GM23248 (cell line): ENCODE results near the gene OTOP3. TPM values are rescaled to one million over a fixed set of nuclear protein-coding genes. Genes with fewer than 3 reads are reported as not detected.

Source experiments
- DNase-seq: peaks from one replicate; pipeline ENCODE4 v3.0.0-alpha.2; 2015
- H2AFZ ChIP-seq: fragments of 200-600 bp; sonication (generic); 2 replicates; pipeline ENCODE4 v1.6.1; 2016; ENCODE audit warnings: antibody characterized with exemption
- H3F3A ChIP-seq: fragments of 200-600 bp; sonication (generic); 2 replicates; pipeline ENCODE4 v1.6.1; 2016; ENCODE audit warnings: mild to moderate bottlenecking, antibody characterized with exemption, mixed run types; ENCODE audit not compliant: insufficient read depth
- H3K27ac ChIP-seq: fragments of 200-600 bp; sonication (generic); 2 replicates; pipeline ENCODE4 v1.5.1; 2016; ENCODE audit warnings: mild to moderate bottlenecking
- H3K27me3 ChIP-seq: fragments of 200-600 bp; sonication (generic); replicated peaks from 2 replicates; pipeline ENCODE4 v1.6.1; 2016; ENCODE audit warnings: mild to moderate bottlenecking; ENCODE audit not compliant: insufficient read depth
- H3K36me3 ChIP-seq: fragments of 200-600 bp; sonication (generic); 2 replicates; pipeline ENCODE4 v1.6.1; 2016; ENCODE audit warnings: low read depth, mild to moderate bottlenecking
- H3K4me1 ChIP-seq: fragments of 200-600 bp; sonication (generic); 2 replicates; pipeline ENCODE4 v1.6.1; 2016; ENCODE audit warnings: mild to moderate bottlenecking; ENCODE audit not compliant: insufficient read depth
- H3K4me2 ChIP-seq: fragments of 200-600 bp; sonication (generic); one replicate; pipeline ENCODE4 v1.6.1; 2016; ENCODE audit warnings: mild to moderate bottlenecking; ENCODE audit not compliant: unreplicated experiment
- H3K4me3 ChIP-seq: fragments of 200-600 bp; sonication (generic); 2 replicates; pipeline ENCODE4 v1.5.1; 2016; ENCODE audit warnings: mild to moderate bottlenecking
- H3K79me2 ChIP-seq: fragments of 200-600 bp; sonication (generic); 2 replicates; pipeline ENCODE4 v1.6.1; 2016; ENCODE audit warnings: mild to moderate bottlenecking; ENCODE audit not compliant: insufficient read depth
- H3K9ac ChIP-seq: fragments of 200-600 bp; sonication (generic); 2 replicates; pipeline ENCODE4 v1.6.1; 2016; ENCODE audit warnings: mild to moderate bottlenecking
- H3K9me2 ChIP-seq: fragments of 200-600 bp; sonication (generic); 2 replicates; pipeline ENCODE4 v1.6.1; 2016; ENCODE audit warnings: mixed run types, mild to moderate bottlenecking, moderate library complexity; ENCODE audit not compliant: insufficient read depth
- H3K9me3 ChIP-seq: fragments of 200-600 bp; sonication (generic); one replicate; pipeline ENCODE4 v1.6.1; 2017; ENCODE audit warnings: low read depth
- H4K20me1 ChIP-seq: fragments of 200-600 bp; sonication (generic); 2 replicates; pipeline ENCODE4 v1.6.0; 2016; ENCODE audit not compliant: insufficient read depth
- EZH2 ChIP-seq: fragments of 200-600 bp; sonication (generic); IDR thresholded peaks from 2 replicates; pipeline ENCODE4 v1.6.1; 2018; ENCODE audit warnings: antibody characterized with exemption, mild to moderate bottlenecking; ENCODE audit not compliant: insufficient read depth, poor library complexity, severe bottlenecking
- EZH2phosphoT487 ChIP-seq: fragments of 200-600 bp; sonication (generic); IDR thresholded peaks from 2 replicates; pipeline ENCODE4 v1.6.1; 2018; ENCODE audit warnings: antibody characterized with exemption, moderate library complexity, mild to moderate bottlenecking, low read depth; ENCODE audit not compliant: insufficient read depth
- WGBS, 2 experiments: methylation state at CpG; one replicate each; pipeline ENCODE4 v1.1.6; 2015 to 2017; ENCODE audit warnings: low lambda C conversion rate in 2 of 2, low coverage in 1 of 2; ENCODE audit errors: missing lambda C conversion rate in 2 of 2; 5-methylcytosine and 5-hydroxymethylcytosine counted together
- in situ Hi-C: fragments of 300-500 bp; cut with MboI; formaldehyde crosslinking; loops from 2 replicates; pipeline ENCODE4 v1.15.0; 2020
- polyA plus RNA-seq: library from polyadenylated mRNA; unstranded; fragments of >200 nt; fragmentation: Nextera tagmentation; extraction: Ambion mirVana; gene quantifications from 2 replicates; pipeline ENCODE4 v1.2.1, GENCODE V29; 2016
- total RNA-seq: library from RNA; depleted of rRNA; stranded (reverse); fragments of >200 nt; shearing (Covaris generic); gene quantifications from 2 replicates; pipeline ENCODE4 v1.2.3, GENCODE V29; 2014

OTOP3 gene
- total and polyA plus RNA-seq, 2 experiments from 2014 or later = not detected

GRCh38 chr17:74951065-74951464 lies 15.4 kb downstream of the OTOP3 start:
- TF ChIP-seq EZH2phosphoT487 = no peak
- TF ChIP-seq EZH2 = no peak
- Histone ChIP-seq H3K36me3 (no peaks in the 10 kb centered on the region), H2AFZ (no peak overlapping the region), H3K9ac (no peak overlapping the region), H4K20me1 (no peaks in the 10 kb centered on the region), H3F3A (no peaks in the 10 kb centered on the region), H3K4me3 (no peak overlapping the region), H3K79me2 (no peaks in the 10 kb centered on the region), H3K4me2 (no peak overlapping the region), H3K27ac (no peak overlapping the region), H3K9me3 (no peaks in the 10 kb centered on the region), H3K9me2 (no peaks in the 10 kb centered on the region), H3K27me3 (peaks cover 14% of the 10 kb centered on the region; the same call in 1 of the 2 replicates), H3K4me1 (no peaks in the 10 kb centered on the region)
- 36 to 46% methylated on average over 3 of the region's 3 CpGs for whole genome bisulfite sequencing, 2 experiments
- DNase-seq = no peak
- in situ Hi-C loops = no loop called here

DNA sequence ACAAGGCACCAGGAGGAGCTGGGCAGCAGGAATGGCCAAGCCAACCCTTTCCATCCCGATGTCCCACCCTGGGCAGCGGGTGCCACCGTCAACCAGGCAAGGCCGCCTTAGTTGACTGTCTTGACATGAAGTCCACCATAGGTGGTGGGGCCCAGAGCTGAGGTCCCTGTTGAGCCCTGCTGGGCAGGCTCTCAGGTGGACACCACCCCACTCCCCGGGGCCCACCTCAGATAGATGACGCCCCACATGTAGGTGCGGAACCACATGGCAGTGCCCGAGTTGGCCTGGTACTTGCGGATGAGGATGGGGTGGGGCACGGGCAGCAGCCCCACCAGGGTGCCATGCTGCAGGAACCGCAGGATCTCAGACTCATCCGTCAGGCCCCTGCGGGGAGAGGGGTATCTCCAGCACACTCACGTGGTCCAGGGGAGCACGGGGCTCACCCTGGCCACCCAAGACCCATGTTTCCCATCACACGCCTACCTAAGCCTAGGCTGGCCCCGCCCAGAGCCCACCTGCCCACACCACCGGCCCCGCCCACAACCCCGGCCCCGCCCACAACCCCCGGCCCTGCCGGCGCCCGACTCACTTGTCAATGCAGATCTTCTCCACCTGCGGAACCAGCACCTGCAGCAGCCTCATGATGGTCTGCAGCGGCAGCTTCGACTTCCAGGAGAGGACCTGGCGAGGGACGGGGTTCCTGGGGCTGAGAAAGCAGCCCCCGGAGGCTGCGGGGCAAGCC lies 16.2 kb downstream of the OTOP3 start:
- H3K79me2 ChIP-seq = no peaks in the 10 kb centered on the region
- WGBS, 2 experiments = 55 to 79% methylated on average over 16 to 32 of the region's 32 CpGs
- no peak overlapping the region for H3K4me2 ChIP-seq
- H3K36me3 ChIP-seq = no peaks in the 10 kb centered on the region
- in situ Hi-C loops = no loop called here
- H3K9ac ChIP-seq = no peak overlapping the region
- no peak overlapping the region for H2AFZ ChIP-seq
- H3K4me1 ChIP-seq = no peaks in the 10 kb centered on the region
- DNase-seq = no peak
- H3F3A ChIP-seq = no peaks in the 10 kb centered on the region
- no peak for TF ChIP-seq EZH2phosphoT487
- no peak for TF ChIP-seq EZH2
- peaks cover 12% of the 10 kb centered on the region; the same call in 1 of the 2 replicates for H3K27me3 ChIP-seq
- no peaks in the 10 kb centered on the region for H4K20me1 ChIP-seq
- H3K4me3 ChIP-seq = no peak overlapping the region
- H3K27ac ChIP-seq = no peak overlapping the region
- H3K9me2 ChIP-seq = no peaks in the 10 kb centered on the region
- no peaks in the 10 kb centered on the region for H3K9me3 ChIP-seq

DNA sequence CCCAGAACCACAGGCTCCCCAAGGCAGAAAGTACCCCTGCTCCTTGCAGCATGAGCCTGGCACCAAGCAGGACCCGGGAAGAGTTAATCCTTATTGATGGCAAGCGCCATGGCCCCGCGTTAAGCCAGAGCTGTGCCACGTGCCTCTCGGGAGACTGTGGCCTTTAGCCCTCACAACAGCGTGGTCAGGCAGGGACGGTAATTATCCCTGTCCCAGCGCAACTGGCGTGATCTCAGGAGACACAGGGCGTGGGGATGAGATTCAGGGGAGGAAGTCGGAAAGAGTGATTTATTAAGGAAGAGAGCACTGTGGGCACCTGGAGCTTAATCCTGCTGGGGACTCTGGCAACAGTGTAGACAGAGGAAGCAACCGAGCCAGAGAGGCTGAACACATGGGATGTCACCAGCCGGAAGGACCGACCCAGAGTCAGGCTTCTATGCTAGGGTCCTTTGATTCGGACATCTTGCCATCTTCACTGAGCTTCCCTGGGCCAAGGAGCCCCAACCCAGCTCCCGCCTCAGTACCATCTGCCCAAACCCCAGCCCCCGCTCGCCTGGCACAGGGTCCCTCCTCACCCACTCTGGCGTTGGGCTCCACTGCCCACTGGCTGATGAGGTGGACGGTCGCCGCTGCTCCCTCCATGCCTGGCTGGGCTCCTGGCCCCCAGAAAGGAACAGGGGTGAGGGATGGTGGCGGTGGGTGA lies 16.9 kb downstream of the OTOP3 start:
- H3K4me1 ChIP-seq = no peaks in the 10 kb centered on the region
- DNase-seq = no peak
- H3F3A ChIP-seq = no peaks in the 10 kb centered on the region
- H3K4me2 ChIP-seq = no peak overlapping the region
- no peak overlapping the region for H3K9ac ChIP-seq
- H3K9me3 ChIP-seq = no peaks in the 10 kb centered on the region
- 47 to 49% methylated on average over 24 of the region's 24 CpGs for WGBS, 2 experiments
- no peaks in the 10 kb centered on the region for H3K79me2 ChIP-seq
- no peaks in the 10 kb centered on the region for H4K20me1 ChIP-seq
- H3K27ac ChIP-seq = no peak overlapping the region
- H3K36me3 ChIP-seq = no peaks in the 10 kb centered on the region
- peaks cover 12% of the 10 kb centered on the region; the same call in 1 of the 2 replicates for H3K27me3 ChIP-seq
- in situ Hi-C loops = no loop called here
- H3K4me3 ChIP-seq = no peak overlapping the region
- TF ChIP-seq EZH2 (no peak), EZH2phosphoT487 (no peak)
- H2AFZ ChIP-seq = no peak overlapping the region
- H3K9me2 ChIP-seq = no peaks in the 10 kb centered on the region

DNA sequence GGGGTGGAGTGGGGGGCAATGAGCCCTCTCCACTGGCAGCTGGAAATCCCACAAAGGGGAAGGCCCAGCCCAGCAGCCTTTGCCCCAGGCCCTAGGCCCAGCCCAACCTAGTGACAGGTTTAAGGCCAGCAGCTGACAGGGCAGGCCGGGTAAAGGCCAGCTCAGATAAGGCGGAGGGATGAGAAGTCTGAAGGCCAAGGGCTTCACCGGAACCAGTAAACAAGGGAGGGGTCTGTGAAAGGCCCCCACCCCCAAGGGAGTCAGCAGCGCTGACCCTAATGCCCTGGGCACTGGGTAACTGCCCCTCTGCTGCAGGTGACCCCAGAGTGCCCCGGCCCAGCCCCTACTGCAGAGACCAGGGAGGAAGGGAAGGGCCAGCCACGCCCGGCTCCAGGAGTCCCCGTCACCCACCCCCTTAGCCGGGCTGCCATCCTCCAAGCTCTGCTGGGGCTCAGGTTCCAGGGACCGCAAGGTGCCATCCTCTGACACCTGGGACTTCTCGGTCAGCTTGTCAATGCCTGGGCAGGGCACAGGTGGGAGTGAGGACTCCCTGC lies 17.5 kb downstream of the OTOP3 start:
- H3K4me3 ChIP-seq = no peak overlapping the region
- no peaks in the 10 kb centered on the region for H3K4me1 ChIP-seq
- no peak overlapping the region for H3K27ac ChIP-seq
- 80 to 84% methylated on average over 10 of the region's 11 CpGs for WGBS, 2 experiments
- DNase-seq = no peak
- no peaks in the 10 kb centered on the region for H4K20me1 ChIP-seq
- H3F3A ChIP-seq = no peaks in the 10 kb centered on the region
- no peaks in the 10 kb centered on the region for H3K9me3 ChIP-seq
- H3K4me2 ChIP-seq = no peak overlapping the region
- peaks cover 12% of the 10 kb centered on the region; the same call in 1 of the 2 replicates for H3K27me3 ChIP-seq
- no peaks in the 10 kb centered on the region for H3K79me2 ChIP-seq
- H2AFZ ChIP-seq = no peak overlapping the region
- in situ Hi-C loops = no loop called here
- no peak overlapping the region for H3K9ac ChIP-seq
- H3K9me2 ChIP-seq = no peaks in the 10 kb centered on the region
- TF ChIP-seq EZH2phosphoT487 (no peak), EZH2 (no peak)
- no peaks in the 10 kb centered on the region for H3K36me3 ChIP-seq
